Common myeloid progenitor, CD34-positive (primary cell): ENCODE data around the gene CACNA2D3.

Experiments used
- CTCF ChIA-PET: fragments of 350-600 bp; sonication (Branson Sonifier 250); formaldehyde crosslinking; loops from one replicate; lab custom pipeline; 2021; ENCODE audit warnings: antibody characterized with exemption; lab: Charles Lee
- POLR2A ChIA-PET: fragments of 350-600 bp; sonication (Branson Sonifier 250); formaldehyde crosslinking; loops from one replicate; lab custom pipeline; 2021; ENCODE audit warnings: antibody characterized with exemption; lab: Charles Lee
- DNase-seq, 3 donors: peaks; one replicate each; pipeline versions ENCODE4 v3.0.0 to v3.0.0-alpha.2; 2013
- H3K27ac ChIP-seq, 2 experiments: 1 replicate in 1 of 2; 2 replicates in 1 of 2; pipeline ENCODE4 v1.7.0; 2013; ENCODE audit warnings: inconsistent platforms in 2 of 2, low read length in 2 of 2, mild to moderate bottlenecking in 2 of 2, low read depth in 1 of 2, moderate library complexity in 1 of 2; ENCODE audit not compliant: severe bottlenecking in 2 of 2, insufficient read depth in 1 of 2, poor library complexity in 1 of 2
- H3K27me3 ChIP-seq, 5 experiments: replicated peaks in 2 of 5; 1 replicate in 3 of 5; 2 replicates in 2 of 5; pipeline versions ENCODE4 v1.6.1 to v1.7.0; 2013; ENCODE audit warnings: low read length in 4 of 5, mild to moderate bottlenecking in 2 of 5, moderate library complexity in 2 of 5, inconsistent platforms in 1 of 5; ENCODE audit not compliant: insufficient read depth in 5 of 5, control insufficient read depth in 4 of 5
- H3K36me3 ChIP-seq, 4 experiments: 1 replicate in 2 of 4; 2 replicates in 2 of 4; pipeline versions ENCODE4 v1.6.1 to v1.7.0; 2013; ENCODE audit warnings: low read length in 3 of 4, control low read depth in 1 of 4, mild to moderate bottlenecking in 1 of 4; ENCODE audit not compliant: control insufficient read depth in 4 of 4, insufficient read depth in 4 of 4
- H3K4me1 ChIP-seq, 4 experiments: 1 replicate in 3 of 4; 2 replicates in 1 of 4; pipeline versions ENCODE4 v1.6.1 to v1.7.1; 2013; ENCODE audit warnings: low read length in 3 of 4, mild to moderate bottlenecking in 3 of 4, control low read depth in 1 of 4, inconsistent platforms in 1 of 4, moderate library complexity in 1 of 4; ENCODE audit not compliant: control insufficient read depth in 4 of 4, insufficient read depth in 4 of 4; ENCODE audit errors: control extremely low read depth in 1 of 4
- H3K4me3 ChIP-seq, 7 experiments: 1 replicate in 4 of 7; 2 replicates in 3 of 7; pipeline versions ENCODE4 v1.5.1 to v1.7.0; 2013; ENCODE audit warnings: mild to moderate bottlenecking in 7 of 7, low read length in 6 of 7, moderate library complexity in 6 of 7, inconsistent platforms in 2 of 7, low read depth in 2 of 7, control low read depth in 1 of 7; ENCODE audit not compliant: insufficient read depth in 4 of 7, control insufficient read depth in 1 of 7; ENCODE audit errors: extremely low read depth in 1 of 7
- H3K9me3 ChIP-seq, 5 experiments: 1 replicate in 4 of 5; 2 replicates in 1 of 5; pipeline versions ENCODE4 v1.6.1 to v1.7.1; 2013; ENCODE audit warnings: low read length in 4 of 5, mild to moderate bottlenecking in 2 of 5, inconsistent platforms in 1 of 5, low read depth in 1 of 5, moderate library complexity in 1 of 5; ENCODE audit not compliant: control insufficient read depth in 4 of 5, insufficient read depth in 2 of 5; ENCODE audit errors: control extremely low read depth in 1 of 5
- WGBS: methylation state at CpG from one replicate; pipeline ENCODE4 v1.1.5; 2013; ENCODE audit not compliant: insufficient coverage; 5-methylcytosine and 5-hydroxymethylcytosine counted together

The CACNA2D3 gene

DNA sequence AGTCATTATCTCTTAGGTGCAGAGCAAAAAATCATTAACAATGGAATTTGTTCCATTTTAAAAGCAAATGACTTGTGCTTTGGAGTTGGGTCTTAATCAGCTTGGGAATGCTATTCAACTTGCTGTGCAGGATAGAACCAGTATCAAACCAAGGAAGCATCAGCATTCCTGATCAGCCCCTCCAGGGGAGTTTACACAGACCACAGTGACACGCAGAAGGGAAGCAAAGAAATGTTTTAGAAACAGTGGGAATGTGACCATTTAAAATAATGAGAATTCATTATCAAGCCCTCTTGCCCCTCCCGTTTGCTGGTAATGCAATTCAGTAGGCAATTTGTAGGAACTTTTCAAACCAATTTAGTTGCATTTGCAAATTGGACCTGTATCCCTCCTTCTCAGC lies 650.4 kb downstream of the CACNA2D3 start:
- Histone ChIP-seq H3K27me3 (no peaks in the 10 kb centered on the region), H3K9me3 (no peaks in the 10 kb centered on the region), H3K4me3 (no peak overlapping the region), H3K4me1 (no peaks in the 10 kb centered on the region), H3K27ac (no peak overlapping the region), H3K36me3 (no peaks in the 10 kb centered on the region)
- no peak for DNase-seq
- ChIA-PET CTCF (no interaction called here), POLR2A (no interaction called here)
- 83% methylated on average over 1 of the region's 2 CpGs for WGBS

DNA sequence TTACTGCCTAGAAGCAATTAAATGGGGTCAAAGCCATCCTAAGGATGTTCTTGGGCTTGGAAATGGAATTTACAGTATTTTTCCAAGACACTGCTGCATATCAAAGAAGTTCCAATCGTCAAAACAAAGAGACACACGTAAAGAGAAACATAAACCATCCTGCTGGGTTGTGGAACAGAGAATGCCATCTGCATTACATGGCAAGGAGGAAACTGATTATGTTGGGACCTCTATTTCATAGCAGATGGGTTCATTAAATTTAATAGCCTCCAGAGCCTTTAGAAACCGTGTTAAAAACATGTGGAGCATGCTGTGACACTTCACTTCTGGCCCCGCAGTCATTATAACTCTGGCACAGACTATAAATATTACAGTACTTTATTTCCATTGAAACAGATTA lies 650.9 kb downstream of the CACNA2D3 start:
- no peak overlapping the region for H3K4me3 ChIP-seq
- H3K27ac ChIP-seq: no peak overlapping the region
- ChIA-PET CTCF (no interaction called here), POLR2A (no interaction called here)
- no peaks in the 10 kb centered on the region for H3K9me3 ChIP-seq
- DNase-seq: no peak
- WGBS: 69% methylated on average over 2 of the region's 4 CpGs
- no peaks in the 10 kb centered on the region for H3K4me1 ChIP-seq
- no peaks in the 10 kb centered on the region for H3K27me3 ChIP-seq
- H3K36me3 ChIP-seq: no peaks in the 10 kb centered on the region

DNA sequence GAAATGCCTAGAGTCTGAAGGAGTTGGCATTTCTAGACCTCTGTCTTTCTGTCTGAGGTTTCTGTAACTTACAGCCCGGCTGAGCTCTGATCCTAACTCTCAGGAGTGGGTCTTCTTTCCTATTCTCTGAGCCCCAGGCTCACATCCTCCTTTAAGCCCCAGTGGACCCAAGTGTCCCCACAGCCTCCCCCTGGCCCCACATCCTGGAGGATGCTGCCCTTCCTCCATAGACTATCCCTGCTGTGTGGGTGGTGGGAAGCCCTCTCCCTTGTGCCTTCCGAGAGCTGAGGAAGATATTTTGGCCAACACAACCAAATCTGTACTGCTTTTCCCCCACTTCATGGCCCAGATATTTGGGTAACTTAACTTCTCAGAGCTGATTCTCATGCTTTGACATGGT lies 654.2 kb downstream of the CACNA2D3 start:
- 100% methylated on average over 2 of the region's 2 CpGs for whole genome bisulfite sequencing
- CTCF ChIA-PET: no interaction called here

DNA sequence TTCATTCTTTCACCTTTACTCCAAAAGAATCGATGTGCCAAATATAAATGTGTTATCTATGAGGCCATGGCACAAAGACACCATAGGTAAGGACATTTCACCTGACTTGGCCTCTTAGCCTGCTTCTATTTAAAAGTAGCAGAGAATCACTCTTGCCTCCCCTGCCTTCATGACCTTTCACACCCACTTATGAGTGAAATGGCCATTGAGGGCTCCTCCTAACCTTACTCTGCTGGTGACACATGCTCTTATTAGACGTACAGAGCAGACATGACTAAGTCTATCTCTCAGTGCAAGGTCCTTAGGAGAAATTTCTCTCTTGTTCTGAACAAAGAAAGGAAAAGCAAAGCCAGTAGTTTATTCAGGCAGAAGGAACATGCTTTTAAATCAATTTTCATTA lies 654.8 kb downstream of the CACNA2D3 start:
- Histone ChIP-seq H3K27me3 (no peaks in the 10 kb centered on the region), H3K4me1 (no peaks in the 10 kb centered on the region), H3K36me3 (no peaks in the 10 kb centered on the region), H3K4me3 (no peak overlapping the region), H3K9me3 (no peaks in the 10 kb centered on the region), H3K27ac (no peak overlapping the region)
- DNase-seq: no peak
- CTCF ChIA-PET: no interaction called here
- no CpG with 5 or more reads among the region's 2 CpGs for WGBS
- POLR2A ChIA-PET: no interaction called here

More for the DNA sequence above, 654.2 kb downstream of the CACNA2D3 start:
- no peak for DNase-seq
- no peaks in the 10 kb centered on the region for H3K9me3 ChIP-seq
- H3K27me3 ChIP-seq: no peaks in the 10 kb centered on the region
- no peaks in the 10 kb centered on the region for H3K4me1 ChIP-seq
- no peak overlapping the region for H3K27ac ChIP-seq
- H3K4me3 ChIP-seq: no peak overlapping the region
- no peaks in the 10 kb centered on the region for H3K36me3 ChIP-seq
- POLR2A ChIA-PET: no interaction called here

DNA sequence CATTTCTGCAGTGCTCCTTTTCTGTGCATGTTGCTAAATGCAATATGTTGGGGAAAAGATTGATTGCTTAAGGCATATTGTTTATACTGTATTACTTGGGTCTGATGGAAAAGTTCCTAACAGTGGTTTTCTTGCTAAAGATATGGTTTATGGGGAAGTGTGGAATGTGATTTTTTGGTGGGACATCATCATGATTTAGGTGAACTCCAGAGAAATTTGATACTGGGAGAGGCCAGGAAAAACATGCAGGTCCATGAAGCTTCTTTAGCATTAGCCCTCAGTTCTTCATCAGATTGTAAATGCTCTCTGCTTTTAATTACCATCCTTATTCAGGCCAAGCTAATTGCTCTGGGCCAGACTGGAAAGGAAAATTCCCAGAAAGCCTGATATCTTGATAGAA lies 658.0 kb downstream of the CACNA2D3 start:
- no peak for DNase-seq
- Histone ChIP-seq H3K27me3 (no peaks in the 10 kb centered on the region), H3K9me3 (no peaks in the 10 kb centered on the region), H3K4me1 (no peaks in the 10 kb centered on the region), H3K27ac (no peak overlapping the region), H3K4me3 (no peak overlapping the region), H3K36me3 (no peaks in the 10 kb centered on the region)
- ChIA-PET POLR2A (no interaction called here), CTCF (no interaction called here)

DNA sequence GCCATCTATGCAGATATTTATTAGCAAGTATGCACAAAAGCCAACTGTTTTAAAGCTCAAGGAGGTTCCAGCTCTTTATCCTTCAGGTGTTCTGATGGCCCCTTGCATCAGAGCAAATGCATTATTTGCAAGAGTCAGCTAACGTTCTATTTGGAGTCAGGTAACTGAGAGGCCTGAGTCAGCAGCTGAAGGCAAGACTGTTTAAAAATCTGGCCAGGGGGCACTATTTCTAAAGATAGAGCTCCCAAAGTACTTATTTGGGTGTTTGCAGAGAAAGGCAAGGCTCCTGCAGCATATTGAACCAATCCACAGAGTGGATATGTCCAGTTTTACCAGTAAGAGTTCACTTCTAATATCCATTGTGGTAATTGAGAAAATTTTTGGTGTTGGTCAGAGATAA lies 659.4 kb downstream of the CACNA2D3 start:
- CTCF ChIA-PET: no interaction called here
- Histone ChIP-seq H3K27ac (no peak overlapping the region), H3K9me3 (no peaks in the 10 kb centered on the region), H3K4me1 (no peaks in the 10 kb centered on the region), H3K36me3 (no peaks in the 10 kb centered on the region), H3K4me3 (no peak overlapping the region), H3K27me3 (no peaks in the 10 kb centered on the region)
- no peak for DNase-seq
- POLR2A ChIA-PET: no interaction called here
- WGBS: 63% methylated on average over 1 of the region's 1 CpG

DNA sequence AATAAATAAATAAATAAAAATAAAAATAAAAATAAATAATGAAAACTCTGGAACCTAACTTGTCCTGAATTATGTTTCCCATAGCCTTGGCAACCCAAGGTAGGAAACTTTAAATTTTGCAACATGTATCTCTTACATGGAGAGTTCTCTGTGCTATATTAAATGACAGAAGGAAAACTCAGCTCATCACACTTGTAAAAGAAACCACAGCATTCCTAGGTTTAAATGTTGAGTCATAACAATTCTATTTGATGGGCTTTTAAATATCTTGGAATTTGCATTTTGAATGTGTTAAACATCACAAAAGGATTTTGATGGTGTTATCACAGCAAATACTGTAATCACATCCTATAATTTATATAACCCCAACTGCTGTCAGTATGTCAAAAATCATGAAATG lies 661.3 kb downstream of the CACNA2D3 start:
- CTCF ChIA-PET: no interaction called here
- no peaks in the 10 kb centered on the region for H3K36me3 ChIP-seq
- POLR2A ChIA-PET: no interaction called here
- no peaks in the 10 kb centered on the region for H3K9me3 ChIP-seq
- no peak for DNase-seq
- no peaks in the 10 kb centered on the region for H3K27me3 ChIP-seq
- no peak overlapping the region for H3K27ac ChIP-seq
- H3K4me3 ChIP-seq: no peak overlapping the region
- no peaks in the 10 kb centered on the region for H3K4me1 ChIP-seq

DNA sequence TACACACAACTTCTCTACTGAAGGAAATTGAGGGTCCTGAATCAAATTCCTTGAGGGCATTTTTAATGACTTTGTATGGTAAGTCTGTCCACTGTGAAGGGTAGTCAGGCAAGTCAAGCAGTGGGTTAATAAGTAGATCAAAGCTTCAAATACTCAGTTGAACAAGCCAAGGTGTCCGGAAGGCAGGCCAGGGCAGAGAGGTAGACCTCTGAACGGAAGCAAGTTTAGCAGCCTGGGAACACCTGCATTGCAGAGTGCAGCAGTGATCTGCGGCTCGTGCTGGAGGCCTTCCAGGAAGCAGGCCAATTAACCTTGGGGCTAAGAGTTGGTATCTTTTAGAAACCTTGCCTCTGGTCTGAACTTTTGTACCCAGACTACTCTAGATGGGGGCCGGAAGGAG lies 661.7 kb downstream of the CACNA2D3 start:
- Histone ChIP-seq H3K4me3 (no peak overlapping the region), H3K27me3 (no peaks in the 10 kb centered on the region), H3K27ac (no peak overlapping the region), H3K9me3 (no peaks in the 10 kb centered on the region), H3K36me3 (no peaks in the 10 kb centered on the region), H3K4me1 (no peaks in the 10 kb centered on the region)
- WGBS: 85% methylated on average over 4 of the region's 5 CpGs
- ChIA-PET CTCF (no interaction called here), POLR2A (no interaction called here)
- DNase-seq: no peak
